ENCODE data around the gene BRD9. TPM values are rescaled to one million over a fixed set of nuclear protein-coding genes. Genes with fewer than 3 reads are reported as not detected.
A peak's percentile ranks its signal among the peaks of the same experiment; 100 is the strongest.

BRD9 gene
- total RNA-seq, 1 donor: 35.8 TPM

DNA sequence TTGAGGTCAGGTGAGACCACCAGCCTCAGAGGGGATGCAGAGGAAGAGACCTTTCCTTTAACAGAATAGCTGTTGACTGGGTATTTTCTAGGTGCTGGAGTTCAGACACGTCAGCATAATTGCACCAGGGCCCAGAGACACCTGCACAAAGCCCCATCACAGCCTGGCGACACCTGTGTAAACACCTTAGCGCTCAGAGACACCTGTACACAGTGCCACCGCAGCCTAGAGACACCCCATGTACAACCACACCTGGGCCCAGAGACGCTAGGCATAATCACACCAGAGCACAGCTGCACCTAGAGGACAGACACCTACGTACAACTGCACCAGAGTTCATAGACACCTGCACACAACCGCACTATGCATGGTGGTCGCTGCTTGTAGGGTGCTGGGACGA is 1.1 kb upstream of the BRD9 start:
- H3K79me2 ChIP-seq (ENCODE audit: insufficient read depth, low read length): peaks cover 55% of the 10 kb centered on the region

DNA sequence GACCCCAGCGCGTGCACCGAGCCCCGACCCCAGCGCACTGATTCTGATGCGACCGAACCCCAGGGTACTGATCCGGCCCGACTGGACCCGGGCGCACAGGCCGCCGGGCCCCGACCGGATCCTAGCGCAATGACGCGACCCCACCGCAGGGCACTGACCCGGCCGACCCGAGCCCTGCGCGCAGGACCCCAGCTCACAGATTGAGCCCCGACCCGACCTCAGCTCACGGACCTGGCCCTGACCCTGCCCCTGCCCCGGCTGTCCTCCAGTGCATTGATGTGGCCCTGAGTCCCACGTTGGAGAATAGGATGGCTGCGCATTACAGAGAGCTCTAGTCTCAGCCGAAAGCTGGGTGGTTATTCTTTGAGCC is 521 bp upstream of the BRD9 start:
- Histone ChIP-seq H4K20me1 (ENCODE audit: insufficient read depth, low read length) (peaks cover 5% of the 10 kb centered on the region), H3K4me1 (ENCODE audit: insufficient read depth, low read length) (peaks cover 26% of the 10 kb centered on the region), H3K27ac (ENCODE audit: low read depth, low read length) (peak overlapping the region; percentile 41), H3K9me3 (ENCODE audit: low read depth, low read length) (no peaks in the 10 kb centered on the region), H3K4me2 (ENCODE audit: insufficient read depth, low read length) (peak overlapping the region; percentile 89), H3K79me2 (ENCODE audit: insufficient read depth, low read length) (peaks cover 55% of the 10 kb centered on the region), H3K4me3 (ENCODE audit: insufficient read depth, low read length) (peak overlapping the region; percentile 88), H3K36me3 (ENCODE audit: insufficient read depth, low read length) (peaks cover 30% of the 10 kb centered on the region), H2AFZ (ENCODE audit: low read length) (peak overlapping the region; percentile 81), H3K27me3 (ENCODE audit: insufficient read depth, low read length) (no peaks in the 10 kb centered on the region)
- TF ChIP-seq, protein P1, sequence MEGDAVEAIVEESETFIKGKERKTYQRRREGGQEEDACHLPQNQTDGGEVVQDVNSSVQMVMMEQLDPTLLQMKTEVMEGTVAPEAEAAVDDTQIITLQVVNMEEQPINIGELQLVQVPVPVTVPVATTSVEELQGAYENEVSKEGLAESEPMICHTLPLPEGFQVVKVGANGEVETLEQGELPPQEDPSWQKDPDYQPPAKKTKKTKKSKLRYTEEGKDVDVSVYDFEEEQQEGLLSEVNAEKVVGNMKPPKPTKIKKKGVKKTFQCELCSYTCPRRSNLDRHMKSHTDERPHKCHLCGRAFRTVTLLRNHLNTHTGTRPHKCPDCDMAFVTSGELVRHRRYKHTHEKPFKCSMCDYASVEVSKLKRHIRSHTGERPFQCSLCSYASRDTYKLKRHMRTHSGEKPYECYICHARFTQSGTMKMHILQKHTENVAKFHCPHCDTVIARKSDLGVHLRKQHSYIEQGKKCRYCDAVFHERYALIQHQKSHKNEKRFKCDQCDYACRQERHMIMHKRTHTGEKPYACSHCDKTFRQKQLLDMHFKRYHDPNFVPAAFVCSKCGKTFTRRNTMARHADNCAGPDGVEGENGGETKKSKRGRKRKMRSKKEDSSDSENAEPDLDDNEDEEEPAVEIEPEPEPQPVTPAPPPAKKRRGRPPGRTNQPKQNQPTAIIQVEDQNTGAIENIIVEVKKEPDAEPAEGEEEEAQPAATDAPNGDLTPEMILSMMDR (IDR thresholded peaks at IDR 0.05; ENCODE audit: extremely low read depth, low read depth, low read length): no peak
- DNase-seq (ENCODE audit: insufficient read length, low spot score, missing footprints): peak; percentile 83

More for the DNA sequence above, 1.1 kb upstream of the BRD9 start:
- Histone ChIP-seq H2AFZ (ENCODE audit: low read length) (no peak overlapping the region), H3K4me1 (ENCODE audit: insufficient read depth, low read length) (peaks cover 22% of the 10 kb centered on the region), H3K27ac (ENCODE audit: low read depth, low read length) (peak overlapping the region; percentile 41), H3K4me2 (ENCODE audit: insufficient read depth, low read length) (peak overlapping the region; percentile 89), H3K27me3 (ENCODE audit: insufficient read depth, low read length) (no peaks in the 10 kb centered on the region), H3K9me3 (ENCODE audit: low read depth, low read length) (no peaks in the 10 kb centered on the region), H3K4me3 (ENCODE audit: insufficient read depth, low read length) (peak overlapping the region; percentile 88), H4K20me1 (ENCODE audit: insufficient read depth, low read length) (peaks cover 5% of the 10 kb centered on the region), H3K36me3 (ENCODE audit: insufficient read depth, low read length) (peaks cover 24% of the 10 kb centered on the region)
- DNase-seq (ENCODE audit: insufficient read length, low spot score, missing footprints): peak; percentile 54
- TF ChIP-seq, protein P1 (IDR thresholded peaks at IDR 0.05; ENCODE audit: extremely low read depth, low read depth, low read length): no peak

DNA sequence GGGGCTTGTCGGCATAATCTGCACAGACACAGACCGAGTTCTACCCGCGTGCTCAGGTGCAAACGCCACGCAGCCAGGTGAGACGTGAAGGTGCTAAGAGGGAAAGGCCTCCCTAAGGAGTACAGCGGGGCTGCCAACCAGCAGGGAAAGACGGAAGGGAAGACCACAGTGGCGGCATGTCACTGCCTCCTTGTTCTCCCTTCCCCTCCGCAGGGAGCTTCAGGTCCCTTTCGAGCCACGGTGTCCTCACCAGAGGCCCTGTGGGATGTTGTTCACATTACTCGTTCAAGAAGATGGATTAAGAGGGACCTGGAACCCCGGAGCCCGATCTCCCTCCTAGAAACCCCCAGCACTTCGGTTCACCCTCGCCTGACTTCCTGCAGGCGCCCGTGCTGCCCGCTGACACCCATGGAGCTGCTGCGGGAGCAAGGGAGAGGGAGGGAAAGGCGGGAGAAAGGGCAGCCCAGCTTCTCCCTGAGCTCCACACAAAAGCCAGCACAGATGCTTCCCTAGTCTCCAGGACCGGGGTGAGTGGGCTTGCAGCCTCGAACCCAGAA is 686 bp downstream of the BRD9 start:
- TF ChIP-seq, protein P1 (IDR thresholded peaks at IDR 0.05; ENCODE audit: extremely low read depth, low read depth, low read length): no peak
- peak; percentile 96 for DNase-seq (ENCODE audit: insufficient read length, low spot score, missing footprints)
- Histone ChIP-seq H3K27ac (ENCODE audit: low read depth, low read length) (peak overlapping the region; percentile 92), H3K36me3 (ENCODE audit: insufficient read depth, low read length) (peaks cover 42% of the 10 kb centered on the region), H3K9me3 (ENCODE audit: low read depth, low read length) (no peaks in the 10 kb centered on the region), H3K4me2 (ENCODE audit: insufficient read depth, low read length) (peak overlapping the region; percentile 97), H3K27me3 (ENCODE audit: insufficient read depth, low read length) (no peaks in the 10 kb centered on the region), H2AFZ (ENCODE audit: low read length) (peak overlapping the region; percentile 76), H3K4me3 (ENCODE audit: insufficient read depth, low read length) (peak overlapping the region; percentile 88), H3K4me1 (ENCODE audit: insufficient read depth, low read length) (peaks cover 26% of the 10 kb centered on the region), H4K20me1 (ENCODE audit: insufficient read depth, low read length) (peaks cover 12% of the 10 kb centered on the region), H3K79me2 (ENCODE audit: insufficient read depth, low read length) (peaks cover 66% of the 10 kb centered on the region)

DNA sequence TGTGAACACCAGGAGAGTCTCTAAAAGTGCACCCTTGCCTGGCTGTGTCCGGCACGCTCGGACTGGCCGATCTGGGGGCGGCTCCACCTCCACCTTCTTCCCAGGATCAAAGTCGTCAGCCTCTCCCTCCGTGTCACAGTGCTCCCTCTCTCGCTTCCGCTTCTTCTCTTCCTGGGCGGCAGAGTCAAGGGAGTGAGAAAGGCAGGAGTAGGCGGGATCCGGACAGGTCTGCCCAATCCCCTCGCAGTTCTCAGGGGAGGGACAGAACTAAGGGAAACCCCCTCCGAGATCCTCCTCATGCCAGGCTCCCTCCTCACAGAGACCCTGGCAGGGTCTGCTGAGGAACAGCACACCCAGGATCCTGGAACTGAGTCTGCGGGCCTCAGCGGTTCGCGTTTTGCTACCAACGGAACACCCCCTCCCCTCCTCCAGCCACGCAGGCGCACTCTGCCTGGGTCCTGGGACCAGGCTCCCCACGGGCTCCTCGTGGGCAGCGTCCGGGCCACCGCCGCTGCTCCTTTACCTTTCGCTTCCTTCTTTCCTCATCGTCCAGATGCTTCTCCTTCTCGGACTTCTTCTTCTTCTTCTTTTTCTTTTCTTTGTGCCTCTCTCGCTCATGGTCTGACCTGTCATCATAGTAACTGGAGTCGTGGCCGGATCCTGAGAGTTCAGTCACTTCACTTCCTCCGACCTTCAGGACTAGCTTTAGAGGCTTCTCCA is 1.3 kb downstream of the BRD9 start:
- Histone ChIP-seq H3K36me3 (ENCODE audit: insufficient read depth, low read length) (peaks cover 44% of the 10 kb centered on the region), H2AFZ (ENCODE audit: low read length) (peak overlapping the region; percentile 76), H4K20me1 (ENCODE audit: insufficient read depth, low read length) (peaks cover 12% of the 10 kb centered on the region), H3K27ac (ENCODE audit: low read depth, low read length) (peak overlapping the region; percentile 92), H3K4me3 (ENCODE audit: insufficient read depth, low read length) (peak overlapping the region; percentile 88), H3K9me3 (ENCODE audit: low read depth, low read length) (no peaks in the 10 kb centered on the region), H3K4me1 (ENCODE audit: insufficient read depth, low read length) (peaks cover 26% of the 10 kb centered on the region), H3K79me2 (ENCODE audit: insufficient read depth, low read length) (peaks cover 71% of the 10 kb centered on the region), H3K27me3 (ENCODE audit: insufficient read depth, low read length) (no peaks in the 10 kb centered on the region), H3K4me2 (ENCODE audit: insufficient read depth, low read length) (peak overlapping the region; percentile 97)
- TF ChIP-seq, protein P1 (IDR thresholded peaks at IDR 0.05; ENCODE audit: extremely low read depth, low read depth, low read length): no peak
- DNase-seq (ENCODE audit: insufficient read length, low spot score, missing footprints): peak; percentile 84
